Stimulated activated CD4-positive, alpha-beta T cell treated with anti-CD3 and anti-CD28 coated beads, Interleukin-2, amount 100 ng/mL, for 4 hours (primary cell): ENCODE results near the gene GGACT.
A peak's percentile ranks its signal among the peaks of the same experiment; 100 is the strongest.
"Not testable (repeated sequence)": the region's sequence is repeated elsewhere in the genome, so short reads cannot be mapped to it uniquely, and the experiment has no call there.

ENCODE experiments used
- DNase-seq: peaks from one replicate; pipeline ENCODE4 v3.0.0-alpha.2; 2020; ENCODE audit warnings: low read depth

The GGACT gene

GRCh38 chr13:100600915-100601314 is 12.3 kb upstream of the GGACT start:
- DNase-seq: no peak

GRCh38 chr13:100600461-100600860 is 11.9 kb upstream of the GGACT start:
- DNase-seq: no peak

GRCh38 chr13:100597253-100597652 is 8.7 kb upstream of the GGACT start:
- no peak for DNase-seq

GRCh38 chr13:100596516-100596915 is 7.9 kb upstream of the GGACT start:
- DNase-seq: no peak

- DNase-seq: no peak
Observed at GRCh38 chr13:100594731-100595130, 6.1 kb upstream of the GGACT start.

- no peak for DNase-seq
Observed at GRCh38 chr13:100594255-100594654, 5.7 kb upstream of the GGACT start.

- no peak for DNase-seq
Observed at GRCh38 chr13:100589178-100589725, 663 bp upstream of the GGACT start.

GRCh38 chr13:100584896-100585295 is 3.7 kb downstream of the GGACT start:
- no peak for DNase-seq

- DNase-seq: no peak
Observed at GRCh38 chr13:100581504-100581903, 7.1 kb downstream of the GGACT start.

- DNase-seq: no peak
Observed at GRCh38 chr13:100581030-100581429, 7.6 kb downstream of the GGACT start.

- no peak for DNase-seq
Observed at GRCh38 chr13:100580045-100580444, 8.5 kb downstream of the GGACT start.

GRCh38 chr13:100577239-100577638 is 11.3 kb downstream of the GGACT start:
- not testable (repeated sequence) for DNase-seq

- DNase-seq: peak; percentile 70
Observed at GRCh38 chr13:100573121-100573520, 15.5 kb downstream of the GGACT start.

- no peak for DNase-seq
Observed at GRCh38 chr13:100566543-100566942, 22.0 kb downstream of the GGACT start.

GRCh38 chr13:100565286-100565685 is 23.3 kb downstream of the GGACT start:
- no peak for DNase-seq

GRCh38 chr13:100564444-100565223 is 24.0 kb downstream of the GGACT start:
- no peak for DNase-seq

GRCh38 chr13:100563779-100564178 is 24.8 kb downstream of the GGACT start:
- DNase-seq: no peak

- no peak for DNase-seq
Observed at GRCh38 chr13:100561599-100562204, 26.9 kb downstream of the GGACT start.

- no peak for DNase-seq
Observed at GRCh38 chr13:100561158-100561499, 27.5 kb downstream of the GGACT start.

GRCh38 chr13:100560498-100561157 is 28.0 kb downstream of the GGACT start:
- DNase-seq: no peak

GRCh38 chr13:100559886-100560285 is 28.7 kb downstream of the GGACT start:
- DNase-seq: no peak

- DNase-seq: no peak
Observed at GRCh38 chr13:100552755-100553154, 35.8 kb downstream of the GGACT start.

- DNase-seq: no peak
Observed at GRCh38 chr13:100549316-100549715, 39.3 kb downstream of the GGACT start.
